H9 (cell line): ENCODE measurements around the gene VLDLR. TPM values are rescaled to one million over a fixed set of nuclear protein-coding genes. Genes with fewer than 3 reads are reported as not detected.

Experiments used
- DNase-seq: peaks from one replicate; pipeline ENCODE4 v3.0.0-alpha.2; 2017
- H2AFZ ChIP-seq: one replicate; pipeline ENCODE4 v1.6.1; 2013; ENCODE audit warnings: mild to moderate bottlenecking, low read length, control low read depth, moderate library complexity
- H2AK5ac ChIP-seq: 2 replicates; pipeline ENCODE4 v1.6.1; 2013; ENCODE audit warnings: low read length, control low read depth, mixed read lengths; ENCODE audit not compliant: insufficient read length
- H2BK120ac ChIP-seq: one replicate; pipeline ENCODE4 v1.6.1; 2013; ENCODE audit warnings: low read depth, mild to moderate bottlenecking, low read length, control low read depth, inconsistent platforms; ENCODE audit not compliant: poor library complexity, severe bottlenecking
- H2BK12ac ChIP-seq: 2 replicates; pipeline ENCODE4 v1.6.1; 2013; ENCODE audit warnings: low read length, control low read depth, mixed read lengths, low read depth; ENCODE audit not compliant: insufficient read length
- H2BK15ac ChIP-seq: 2 replicates; pipeline ENCODE4 v1.6.1; 2013; ENCODE audit warnings: low read depth, low read length, control low read depth
- H2BK20ac ChIP-seq: one replicate; pipeline ENCODE4 v1.6.1; 2013; ENCODE audit warnings: low read depth, mild to moderate bottlenecking, low read length, control low read depth, inconsistent platforms; ENCODE audit not compliant: poor library complexity, severe bottlenecking
- H2BK5ac ChIP-seq: 2 replicates; pipeline ENCODE4 v1.6.1; 2013; ENCODE audit warnings: low read length, control low read depth, mixed read lengths; ENCODE audit not compliant: insufficient read length
- H3K14ac ChIP-seq: 2 replicates; pipeline ENCODE4 v1.6.1; 2013; ENCODE audit warnings: low read length, control low read depth; ENCODE audit not compliant: insufficient read depth
- H3K18ac ChIP-seq: 2 replicates; pipeline ENCODE4 v1.6.1; 2013; ENCODE audit warnings: low read depth, mild to moderate bottlenecking, mixed read lengths, low read length, control low read depth; ENCODE audit not compliant: insufficient read length
- H3K23ac ChIP-seq: 2 replicates; pipeline ENCODE4 v1.6.1; 2013; ENCODE audit warnings: low read length, control low read depth, mixed read lengths, low read depth; ENCODE audit not compliant: insufficient read length
- H3K23me2 ChIP-seq: 2 replicates; pipeline ENCODE4 v1.6.1; 2013; ENCODE audit warnings: low read depth, mild to moderate bottlenecking, mixed read lengths, low read length, control low read depth; ENCODE audit not compliant: insufficient read length, poor library complexity, severe bottlenecking
- H3K27ac ChIP-seq: 2 replicates; pipeline ENCODE4 v1.5.1; 2013; ENCODE audit warnings: low read length, control low read depth, mixed read lengths, low read depth; ENCODE audit not compliant: insufficient read length
- H3K27me3 ChIP-seq: 2 replicates; pipeline ENCODE4 v1.6.1; 2013; ENCODE audit warnings: low read length, control low read depth, inconsistent platforms; ENCODE audit not compliant: insufficient read depth
- H3K4ac ChIP-seq: 2 replicates; pipeline ENCODE4 v1.6.1; 2013; ENCODE audit warnings: low read depth, mild to moderate bottlenecking, control low read depth, inconsistent platforms, low read length, moderate library complexity
- H3K4me1 ChIP-seq: 2 replicates; pipeline ENCODE4 v1.6.1; 2013; ENCODE audit warnings: low read length, control low read depth, inconsistent platforms; ENCODE audit not compliant: insufficient read depth
- H3K4me2 ChIP-seq: 2 replicates; pipeline ENCODE4 v1.6.1; 2013; ENCODE audit warnings: low read length, control low read depth, mixed read lengths; ENCODE audit not compliant: insufficient read length, insufficient read depth
- H3K56ac ChIP-seq: 2 replicates; pipeline ENCODE4 v1.6.1; 2013; ENCODE audit warnings: low read depth, mild to moderate bottlenecking, mixed read lengths, low read length, control low read depth; ENCODE audit not compliant: insufficient read length
- H3K79me1 ChIP-seq: 2 replicates; pipeline ENCODE4 v1.6.1; 2013; ENCODE audit warnings: low read depth, mild to moderate bottlenecking, moderate library complexity, low read length, control low read depth, inconsistent platforms; ENCODE audit not compliant: insufficient read depth, poor library complexity, severe bottlenecking
- H3K79me2 ChIP-seq: 2 replicates; pipeline ENCODE4 v1.6.1; 2013; ENCODE audit warnings: low read length, control low read depth, inconsistent platforms; ENCODE audit not compliant: insufficient read depth
- H3K9ac ChIP-seq: 2 replicates; pipeline ENCODE4 v1.6.1; 2013; ENCODE audit warnings: low read length, control low read depth, mixed read lengths; ENCODE audit not compliant: insufficient read length; ENCODE audit errors: extremely low read depth
- H3K9me3 ChIP-seq: one replicate; pipeline ENCODE4 v1.6.1; 2013; ENCODE audit warnings: low read depth, low read length, inconsistent platforms; ENCODE audit not compliant: control insufficient read depth
- H3T11ph ChIP-seq: one replicate; pipeline ENCODE4 v1.6.1; 2013; ENCODE audit warnings: mild to moderate bottlenecking, low read length, control low read depth, inconsistent platforms
- H4K20me1 ChIP-seq: one replicate; pipeline ENCODE4 v1.6.1; 2013; ENCODE audit not compliant: control insufficient read depth, insufficient read length, insufficient read depth
- H4K5ac ChIP-seq: 2 replicates; pipeline ENCODE4 v1.6.1; 2013; ENCODE audit warnings: low read depth, mild to moderate bottlenecking, mixed read lengths, low read length, control low read depth; ENCODE audit not compliant: insufficient read length
- H4K8ac ChIP-seq: replicated peaks from 2 replicates; pipeline ENCODE4 v1.6.1; 2013; ENCODE audit warnings: low read length, control low read depth, mixed read lengths, low read depth; ENCODE audit not compliant: insufficient read length
- H4K91ac ChIP-seq: 2 replicates; pipeline ENCODE4 v1.6.1; 2013; ENCODE audit warnings: low read depth, mild to moderate bottlenecking, moderate library complexity, mixed read lengths, low read length, control low read depth; ENCODE audit not compliant: insufficient read length
- H3K27ac Mint-ChIP-seq, 3 experiments: 2 replicates in 2 of 3; 3 replicates in 1 of 3; pipeline ENCODE4 v1.8.0; 2020 to 2021; ENCODE audit warnings: mixed read lengths in 3 of 3, mild to moderate bottlenecking in 1 of 3, moderate library complexity in 1 of 3
- H3K27me3 Mint-ChIP-seq: 2 replicates; pipeline ENCODE4 v1.8.0; 2021; ENCODE audit warnings: low read depth, mild to moderate bottlenecking, moderate library complexity, mixed read lengths
- H3K36me3 Mint-ChIP-seq, 3 experiments: 2 replicates in 2 of 3; 3 replicates in 1 of 3; pipeline ENCODE4 v1.8.0; 2020 to 2021; ENCODE audit warnings: low read depth in 3 of 3, mixed read lengths in 3 of 3; ENCODE audit not compliant: insufficient read depth in 1 of 3
- H3K4me1 Mint-ChIP-seq, 2 experiments: 2 replicates each; pipeline ENCODE4 v1.8.0; 2020; ENCODE audit warnings: mixed read lengths in 2 of 2
- H3K4me3 Mint-ChIP-seq, 2 experiments: 2 replicates in 1 of 2; 3 replicates in 1 of 2; pipeline ENCODE4 v1.8.0; 2020 to 2021; ENCODE audit warnings: mild to moderate bottlenecking in 2 of 2, mixed read lengths in 2 of 2, moderate library complexity in 1 of 2
- H3K9me3 Mint-ChIP-seq, 2 experiments: 2 replicates in 1 of 2; 3 replicates in 1 of 2; pipeline ENCODE4 v1.8.0; 2020; ENCODE audit warnings: mild to moderate bottlenecking in 2 of 2, mixed read lengths in 2 of 2, moderate library complexity in 1 of 2
- CTCF ChIP-seq: fragments of 200-600 bp; sonication (generic); conservative IDR thresholded peaks from 3 replicates; pipeline ENCODE4 v1.8.0; 2021; ENCODE audit warnings: antibody characterized with exemption, mild to moderate bottlenecking
- WGBS: extraction: QIAGEN DNeasy Blood & Tissue Kit; methylation state at CpG from one replicate; pipeline ENCODE4 v1.1.7; 2013; ENCODE audit warnings: missing lambda C conversion rate, low lambda C conversion rate, mixed read lengths; ENCODE audit not compliant: insufficient read length; ENCODE audit errors: extremely low coverage; 5-methylcytosine and 5-hydroxymethylcytosine counted together
- total RNA-seq: library from RNA; stranded (reverse); gene quantifications from 2 replicates; pipeline ENCODE4 v1.2.1, GENCODE V29; 2021

The VLDLR gene
- total RNA-seq, 1 experiment from 2014 or later: 19.1 TPM

DNA sequence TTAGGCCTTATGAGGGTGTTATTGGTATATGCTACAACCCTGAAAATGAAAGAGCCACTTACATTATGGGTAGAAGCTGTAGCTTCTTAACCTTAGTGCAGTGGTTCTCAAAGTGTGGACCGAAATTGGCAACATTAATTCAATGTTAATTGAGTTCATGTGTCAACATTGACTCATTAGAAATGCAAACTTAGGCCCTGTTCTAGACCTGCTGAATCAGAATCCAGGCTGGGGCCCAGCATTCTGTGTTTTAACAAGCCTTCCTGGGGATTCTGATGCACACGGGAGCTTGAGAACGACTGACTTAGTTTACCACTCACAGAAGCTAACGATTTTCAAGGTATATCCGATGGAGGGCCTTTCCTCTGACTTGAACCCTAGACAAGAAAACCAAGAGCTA is 7.3 kb downstream of the VLDLR start:
- peaks cover 53% of the 10 kb centered on the region; the same call in 1 of the 2 replicates for H3K79me2 ChIP-seq
- H3K23ac ChIP-seq: no peak overlapping the region
- H2BK12ac ChIP-seq: no peak overlapping the region
- no peak overlapping the region for H3K4me2 ChIP-seq
- Mint-ChIP-seq H3K36me3 (peaks cover 0 to 5% (median 3%) of the 10 kb centered on the region in 3 experiments; a peak in 1 of 7 replicates), H3K27me3 (peaks cover 6% of the 10 kb centered on the region), H3K4me3 (no peak overlapping the region), H3K27ac (peak overlapping the region in 1 of 3 experiments; percentile 94; a peak in 3 of 7 replicates), H3K9me3 (no peaks in the 10 kb centered on the region), H3K4me1 (peaks cover 56 to 62% of the 10 kb centered on the region in 2 experiments)
- H3K23me2 ChIP-seq: no peaks in the 10 kb centered on the region
- H2BK120ac ChIP-seq: no peak overlapping the region
- H3K9ac ChIP-seq: no peak overlapping the region
- H4K5ac ChIP-seq: no peak overlapping the region
- H3K27me3 ChIP-seq: no peaks in the 10 kb centered on the region
- no peak overlapping the region for H4K8ac ChIP-seq
- H2BK20ac ChIP-seq: no peak overlapping the region
- TF ChIP-seq CTCF: no peak
- no peak overlapping the region for H3K14ac ChIP-seq
- no peak overlapping the region for H4K91ac ChIP-seq
- H3T11ph ChIP-seq: no peak overlapping the region
- H2BK5ac ChIP-seq: no peak overlapping the region
- no peaks in the 10 kb centered on the region for H3K9me3 ChIP-seq
- H3K79me1 ChIP-seq: peaks cover 20% of the 10 kb centered on the region
- H2AK5ac ChIP-seq: no peak overlapping the region
- H3K18ac ChIP-seq: no peak overlapping the region
- H2BK15ac ChIP-seq: no peak overlapping the region
- peaks cover 14% of the 10 kb centered on the region for H3K4me1 ChIP-seq
- H3K4ac ChIP-seq: no peak overlapping the region
- H2AFZ ChIP-seq: no peak overlapping the region
- H3K27ac ChIP-seq: no peak overlapping the region
- DNase-seq: no peak
- WGBS: no CpG with 5 or more reads among the region's 5 CpGs
- H4K20me1 ChIP-seq: no peaks in the 10 kb centered on the region
- H3K56ac ChIP-seq: no peak overlapping the region
